HS-27A (cell line): ENCODE results near the gene MRPL43.
"Not testable (repeated sequence)": the region's sequence is repeated elsewhere in the genome, so short reads cannot be mapped to it uniquely, and the experiment has no call there.

Experiments
- DNase-seq: peaks from one replicate; pipeline ENCODE4 v3.0.0-alpha.2; 2012; ENCODE audit warnings: low read depth, missing footprints

The MRPL43 gene

GRCh38 chr10:100982916-100983830 lies 4.1 kb downstream of the MRPL43 start:
- no peak for DNase-seq

- DNase-seq, result no peak
Observed at GRCh38 chr10:100981178-100981772, 6.0 kb downstream of the MRPL43 start.

- no peak for DNase-seq
Observed at GRCh38 chr10:100980711-100981110, 6.6 kb downstream of the MRPL43 start.

DNA sequence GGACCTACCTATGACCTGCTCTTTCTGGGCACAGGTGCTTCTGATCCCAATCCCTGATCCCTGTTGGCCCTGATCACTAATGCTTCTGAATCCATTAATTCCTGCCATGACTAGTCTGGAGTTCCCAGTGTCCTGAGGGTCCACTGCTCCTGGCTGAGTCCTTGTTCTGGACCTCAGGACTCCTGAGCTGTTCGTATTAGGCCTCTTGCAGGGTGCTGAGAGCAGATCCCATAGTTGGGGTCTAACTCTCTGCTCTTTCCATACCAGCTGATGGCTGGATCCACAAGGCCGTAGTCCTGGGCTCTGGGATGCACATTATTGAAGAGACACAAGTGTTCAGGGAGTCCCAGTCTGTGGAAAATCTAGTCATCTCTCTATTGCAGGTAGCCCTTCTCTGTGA lies 7.0 kb downstream of the MRPL43 start:
- DNase-seq, result no peak

GRCh38 chr10:100979791-100980272 lies 7.5 kb downstream of the MRPL43 start:
- DNase-seq, result no peak

DNA sequence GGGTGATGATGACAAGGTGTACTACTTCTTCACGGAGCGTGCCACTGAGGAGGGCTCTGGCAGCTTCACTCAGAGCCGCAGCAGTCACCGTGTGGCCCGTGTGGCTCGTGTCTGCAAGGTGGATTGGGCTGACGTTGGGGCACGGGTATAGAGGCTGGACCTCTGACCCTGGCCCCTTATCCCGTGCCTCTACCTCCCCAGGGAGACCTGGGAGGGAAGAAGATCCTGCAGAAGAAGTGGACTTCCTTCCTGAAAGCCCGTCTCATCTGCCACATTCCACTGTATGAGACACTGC lies 8.4 kb downstream of the MRPL43 start:
- no peak for DNase-seq

GRCh38 chr10:100978121-100978900 lies 9.0 kb downstream of the MRPL43 start:
- no peak for DNase-seq

- no peak for DNase-seq
Observed at GRCh38 chr10:100977436-100977835, 9.9 kb downstream of the MRPL43 start.

DNA sequence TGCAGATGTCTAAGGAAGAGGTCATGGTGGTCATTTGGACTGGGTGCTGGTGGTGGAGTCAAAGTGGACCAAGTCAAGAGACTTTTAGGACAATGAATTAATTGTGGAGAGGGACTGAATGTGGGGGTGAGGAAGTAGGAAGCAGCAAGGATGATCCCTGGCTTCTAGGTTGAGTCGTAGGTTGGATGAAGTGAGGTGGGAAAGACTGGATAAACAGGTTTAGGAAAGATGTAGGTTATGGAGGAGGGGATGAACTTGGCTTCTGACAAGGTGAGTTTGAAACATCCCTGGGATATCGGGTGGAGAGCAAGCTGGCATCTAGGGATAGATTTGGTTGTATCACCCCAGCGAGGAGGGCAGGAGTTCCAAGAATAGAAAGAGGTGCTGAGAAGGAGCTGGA lies 10.4 kb downstream of the MRPL43 start:
- no peak for DNase-seq

DNA sequence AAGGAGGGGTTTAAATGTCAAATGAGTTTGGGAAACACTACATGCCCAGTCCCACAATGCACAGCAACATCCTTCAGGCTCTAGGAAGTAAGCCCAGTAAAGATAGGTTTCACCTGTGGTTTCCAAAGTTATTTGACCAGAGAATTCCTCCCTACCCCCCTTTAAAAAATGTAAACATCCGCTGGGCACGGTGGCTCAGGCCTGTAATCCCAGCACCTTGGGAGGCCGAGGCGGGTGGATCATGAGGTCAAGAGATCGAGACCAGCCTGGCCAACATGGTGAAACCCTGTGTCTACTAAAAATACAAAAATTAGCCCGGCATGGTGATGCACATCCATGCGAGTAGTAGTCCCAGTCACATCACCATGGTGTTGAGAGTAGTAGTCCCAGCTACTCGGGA lies 11.9 kb downstream of the MRPL43 start:
- DNase-seq, result not testable (repeated sequence)

DNA sequence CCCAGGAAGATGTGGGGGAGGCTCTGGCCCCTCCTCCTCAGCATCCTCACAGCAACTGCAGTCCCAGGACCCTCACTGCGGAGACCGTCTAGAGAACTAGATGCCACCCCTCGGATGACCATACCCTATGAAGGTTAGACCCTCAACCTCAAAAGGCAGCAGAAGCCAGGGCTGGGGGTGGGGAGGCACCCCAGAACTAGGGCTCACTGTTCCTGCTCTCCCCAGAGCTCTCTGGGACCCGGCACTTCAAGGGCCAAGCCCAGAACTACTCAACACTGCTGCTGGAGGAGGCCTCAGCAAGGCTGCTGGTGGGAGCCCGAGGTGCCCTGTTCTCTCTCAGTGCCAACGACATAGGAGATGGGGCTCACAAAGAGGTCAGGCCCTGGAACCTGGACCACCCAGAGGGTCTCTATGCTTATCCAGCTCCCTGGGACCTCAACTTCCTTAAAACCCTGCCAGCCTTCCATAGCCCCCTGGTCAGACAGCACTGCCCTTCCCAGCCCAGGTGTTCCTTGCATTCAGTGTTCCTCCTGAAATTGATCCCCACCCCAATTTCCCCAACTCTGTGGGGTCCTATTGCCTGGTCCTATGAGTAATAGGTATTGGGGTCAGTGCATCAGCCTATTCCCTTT lies 14.3 kb downstream of the MRPL43 start:
- DNase-seq, result no peak

GRCh38 chr10:100972115-100972903 lies 15.0 kb downstream of the MRPL43 start:
- DNase-seq, result no peak

DNA sequence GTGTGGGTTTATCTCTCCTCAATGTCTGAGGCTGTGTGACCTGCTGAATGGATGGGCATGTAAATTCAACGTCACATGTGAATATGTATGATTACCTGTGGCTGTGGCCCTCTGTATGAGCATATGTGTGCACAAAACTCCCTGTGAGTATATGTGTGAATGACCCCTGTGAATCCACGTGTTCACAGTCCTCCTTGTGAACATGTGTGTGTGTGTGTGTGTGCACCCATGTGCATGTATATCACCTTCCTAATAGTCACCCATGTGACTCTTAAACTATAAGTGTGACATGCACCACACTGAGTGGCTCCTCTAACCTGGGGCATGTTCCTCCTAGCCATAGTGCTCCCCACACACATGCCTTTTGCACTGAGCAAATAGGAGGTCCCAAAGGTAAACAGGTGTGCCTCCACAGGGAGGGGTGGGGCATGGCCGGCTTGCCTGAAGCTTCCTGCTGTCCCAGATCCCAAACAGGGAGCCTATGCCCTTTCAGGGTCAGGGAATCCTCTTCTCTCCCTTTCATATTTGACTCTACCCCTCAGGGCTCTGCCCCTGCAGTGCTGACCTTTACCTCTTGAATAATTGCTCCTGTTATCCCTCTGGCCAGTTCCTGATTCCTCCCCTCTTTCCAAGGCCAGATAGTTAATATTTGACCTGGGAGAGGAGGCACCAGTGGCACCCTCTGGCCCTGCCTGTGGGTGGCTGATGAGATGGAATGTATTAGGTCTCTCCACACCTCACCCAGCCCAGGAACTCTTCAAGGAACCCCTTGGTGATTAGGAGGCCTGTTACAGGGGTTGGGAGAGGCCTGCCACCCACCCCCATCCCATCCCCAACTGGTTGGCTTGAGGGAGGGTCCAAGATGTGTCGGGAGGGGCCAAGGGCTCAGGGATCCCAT lies 16.1 kb downstream of the MRPL43 start:
- DNase-seq, result no peak

GRCh38 chr10:100970076-100970913 lies 17.0 kb downstream of the MRPL43 start:
- no peak for DNase-seq

- DNase-seq, result no peak
Observed at GRCh38 chr10:100969187-100970075, 17.9 kb downstream of the MRPL43 start, which contains the start of gene SEMA4G. Gene SEMA4G, plus strand, starts transcription at chr10:100969504. Its CDS starts 3,409 bp downstream, at chr10:100972913.

GRCh38 chr10:100968863-100969186 lies 18.5 kb downstream of the MRPL43 start:
- no peak for DNase-seq

- no peak for DNase-seq
Observed at GRCh38 chr10:100968062-100968736, 19.1 kb downstream of the MRPL43 start.

DNA sequence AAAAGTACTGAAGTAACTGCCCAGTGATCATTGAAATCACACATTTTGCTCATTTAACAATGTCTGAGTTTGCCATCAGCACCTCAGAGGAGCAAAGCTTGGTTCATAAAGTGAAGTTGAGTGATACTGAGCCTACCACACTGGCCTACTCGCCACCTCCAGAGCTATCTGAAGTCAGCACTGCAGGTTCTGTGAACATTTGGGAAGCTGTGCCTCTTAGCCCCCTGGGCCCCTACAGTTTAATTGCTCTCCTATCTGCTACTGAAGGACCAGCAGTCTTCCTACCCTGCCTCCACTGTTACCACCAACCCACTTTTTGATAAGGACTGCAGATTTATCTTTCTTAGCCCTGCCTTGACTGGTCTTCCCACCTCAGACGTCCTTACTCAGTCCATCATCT lies 20.0 kb downstream of the MRPL43 start:
- DNase-seq, result no peak
